ENCODE measurements around the gene GNG11.

Gene GNG11

DNA sequence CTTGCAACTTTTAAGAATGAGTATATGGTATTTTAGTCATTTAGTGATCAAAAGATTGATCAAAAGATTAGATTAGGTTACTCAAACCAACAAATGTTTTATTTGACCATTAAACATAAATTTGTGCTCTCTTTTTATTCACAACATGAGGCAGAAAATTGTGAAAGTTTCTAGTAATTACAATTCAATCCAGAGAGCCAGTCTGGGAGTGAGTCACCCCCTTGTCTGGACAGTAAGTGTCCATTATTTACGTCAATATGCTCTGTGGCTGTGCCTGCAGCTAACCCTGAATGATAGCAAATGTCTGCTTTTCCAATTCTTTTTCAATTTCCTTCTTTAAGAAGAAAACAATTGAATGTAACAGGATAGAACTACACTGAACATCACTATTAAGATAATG lies 27.9 kb downstream of the GNG11 start:
- DNase-seq = no peak

- DNase-seq = no peak
Measured at GRCh38 chr7:93955304-93955703, 33.8 kb downstream of the GNG11 start.

DNA sequence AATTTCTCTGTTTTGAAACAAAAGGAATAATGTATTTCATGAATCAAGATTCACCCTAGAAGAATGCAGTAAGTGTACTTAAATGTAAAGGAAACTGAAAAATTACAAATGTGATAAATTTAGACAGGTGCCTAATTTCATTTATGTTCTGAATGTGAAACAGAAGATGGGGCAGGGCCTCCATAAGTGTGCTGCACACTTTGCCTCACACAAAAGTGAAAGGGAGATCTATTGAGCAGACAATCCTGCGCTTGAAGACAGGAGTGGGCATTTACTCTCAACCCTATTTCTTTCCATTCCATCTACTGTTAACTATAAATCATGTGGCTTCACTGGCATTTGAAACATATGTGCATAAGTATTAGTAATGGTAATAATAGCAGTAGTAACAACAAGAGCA lies 36.2 kb downstream of the GNG11 start:
- no peak for DNase-seq

DNA sequence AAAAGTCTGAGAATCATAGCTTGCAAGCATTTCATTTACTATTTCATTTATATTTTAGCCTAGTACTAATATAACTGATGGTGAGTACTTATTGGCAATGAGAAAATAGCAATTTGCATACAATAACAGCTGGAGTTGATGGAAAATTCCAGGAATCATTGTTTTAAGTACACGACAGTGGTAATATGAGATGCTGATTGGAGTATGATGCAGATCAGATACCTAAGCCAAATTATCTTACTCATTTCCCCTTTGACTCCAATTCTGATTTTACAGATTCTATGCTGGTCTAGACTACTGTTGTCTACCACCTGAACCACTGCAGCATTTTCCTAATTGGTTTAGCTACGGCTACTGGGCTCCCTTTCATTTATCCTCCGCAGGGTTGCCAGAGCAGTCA lies 36.7 kb downstream of the GNG11 start:
- DNase-seq = no peak

- DNase-seq = no peak
Measured at GRCh38 chr7:93958651-93959050, 37.1 kb downstream of the GNG11 start.

DNA sequence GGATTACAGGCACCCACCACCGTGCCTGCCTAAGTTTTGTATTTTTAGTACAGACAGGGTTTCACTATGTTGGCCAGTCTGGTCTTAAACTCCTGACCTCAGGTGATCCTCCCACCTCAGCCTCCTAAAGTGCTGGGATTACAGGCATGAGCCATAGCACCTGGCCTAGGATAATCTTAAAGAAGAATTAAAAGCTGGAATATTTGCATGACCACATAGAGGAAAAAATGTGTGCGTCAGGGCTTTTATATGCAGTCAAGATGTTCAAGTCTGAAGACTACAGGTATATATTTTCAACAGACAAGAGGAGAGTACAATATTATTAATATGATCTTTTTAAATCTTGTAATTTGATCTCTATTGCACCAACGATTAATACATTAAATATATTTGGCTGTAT lies 39.5 kb downstream of the GNG11 start:
- no peak for DNase-seq

DNA sequence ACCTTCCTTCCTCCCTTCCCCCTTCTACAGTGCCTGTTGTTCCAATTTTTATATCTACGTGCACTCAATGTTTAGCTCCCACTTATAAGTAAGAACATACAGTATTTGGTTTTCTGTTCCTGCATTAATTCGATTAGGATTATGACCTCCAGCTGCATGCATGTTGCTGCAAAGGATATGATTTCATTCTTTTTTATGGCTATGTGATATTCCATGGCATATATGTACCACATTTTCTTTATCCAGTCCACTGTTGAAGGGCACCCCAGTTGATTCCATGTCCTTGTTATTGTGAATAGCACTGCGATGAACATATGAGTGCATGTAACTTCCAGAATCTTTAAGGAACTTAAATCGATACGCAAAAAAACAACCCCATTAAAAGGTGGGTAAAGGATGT lies 42.7 kb downstream of the GNG11 start:
- no peak for DNase-seq

DNA sequence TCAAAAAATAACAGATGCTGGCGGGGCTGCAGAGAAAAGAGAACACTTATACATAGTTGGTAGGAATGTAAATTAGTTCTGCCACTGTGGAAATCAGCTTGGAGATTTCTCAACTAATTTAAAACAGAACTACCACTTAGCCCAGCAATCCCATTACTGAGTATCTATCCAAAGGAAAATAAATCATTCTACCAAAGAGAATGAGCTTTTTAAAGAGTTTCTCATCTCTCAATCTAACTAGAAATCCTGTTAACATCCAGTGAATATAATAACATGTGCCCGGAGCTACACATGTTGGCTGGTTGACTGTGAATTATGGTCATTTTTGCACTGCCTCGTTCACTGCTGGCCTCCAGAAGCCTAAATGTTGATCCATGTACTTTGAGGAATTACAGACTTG lies 43.3 kb downstream of the GNG11 start:
- no peak for DNase-seq

DNA sequence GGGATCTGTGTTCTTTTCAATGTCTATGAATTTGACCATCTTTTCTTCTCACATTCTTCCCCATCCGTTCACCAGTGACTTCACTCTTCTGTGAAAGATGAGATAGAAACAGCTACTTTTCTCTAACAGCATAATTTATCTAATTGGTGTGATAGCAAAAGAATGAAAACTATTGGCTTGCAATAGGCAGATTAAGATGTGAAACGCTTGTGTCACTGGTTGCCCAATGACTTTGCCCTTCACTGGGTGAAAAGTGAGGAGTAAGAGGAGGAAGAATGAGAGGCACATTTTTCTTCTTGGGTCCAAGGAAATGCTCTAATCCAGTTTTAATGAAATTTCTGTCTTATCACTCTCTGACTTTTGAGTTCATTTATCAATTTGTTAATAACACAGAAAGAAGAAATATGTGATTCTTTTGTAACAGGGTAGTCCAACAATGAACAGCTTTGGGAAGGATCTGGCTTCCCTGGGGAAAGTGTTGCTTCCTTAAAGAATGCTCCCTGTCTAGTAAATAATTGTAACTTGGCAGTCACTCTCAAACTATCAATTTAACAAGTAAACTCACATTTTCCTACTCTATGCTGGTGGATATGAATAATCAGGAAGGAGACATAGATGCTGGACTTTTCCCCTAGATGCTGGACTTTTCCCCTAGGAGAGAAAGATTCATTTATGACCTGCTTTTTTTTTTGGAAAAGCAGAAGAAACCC lies 47.5 kb downstream of the GNG11 start:
- DNase-seq = no peak

DNA sequence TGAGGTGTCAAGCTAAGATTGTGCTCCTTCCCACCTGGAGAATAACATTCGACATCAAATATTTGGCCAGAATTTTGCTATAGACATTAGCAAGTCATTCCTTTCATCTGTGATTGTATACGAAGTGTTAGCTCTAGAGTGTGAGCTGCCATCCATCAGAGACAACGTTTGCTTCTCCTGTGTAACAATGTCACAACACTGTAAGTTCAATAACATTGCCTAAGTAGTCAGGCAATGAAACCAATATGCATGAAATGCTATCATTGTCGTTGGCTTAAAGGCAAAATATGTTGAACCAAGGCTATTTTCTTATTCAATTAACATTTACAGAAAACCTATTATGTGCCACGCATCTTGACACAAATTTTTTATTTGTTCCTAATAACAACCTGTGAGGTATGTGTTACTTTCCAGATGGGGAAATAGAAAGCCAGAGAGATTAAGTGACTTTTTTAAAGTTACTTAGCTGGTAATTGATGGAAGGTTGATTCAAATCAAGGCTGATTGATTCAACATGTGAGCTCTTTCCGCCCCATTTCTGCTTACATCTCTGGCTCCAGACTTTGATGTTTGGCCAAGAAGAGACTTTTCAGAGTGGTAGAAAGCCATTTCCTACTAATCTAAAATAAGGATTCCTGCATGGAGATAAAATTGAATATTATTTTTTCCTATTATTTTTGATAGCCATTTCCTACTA lies 50.6 kb downstream of the GNG11 start:
- no peak for DNase-seq

- DNase-seq = no peak
Measured at GRCh38 chr7:93973134-93973533, 51.6 kb downstream of the GNG11 start.

DNA sequence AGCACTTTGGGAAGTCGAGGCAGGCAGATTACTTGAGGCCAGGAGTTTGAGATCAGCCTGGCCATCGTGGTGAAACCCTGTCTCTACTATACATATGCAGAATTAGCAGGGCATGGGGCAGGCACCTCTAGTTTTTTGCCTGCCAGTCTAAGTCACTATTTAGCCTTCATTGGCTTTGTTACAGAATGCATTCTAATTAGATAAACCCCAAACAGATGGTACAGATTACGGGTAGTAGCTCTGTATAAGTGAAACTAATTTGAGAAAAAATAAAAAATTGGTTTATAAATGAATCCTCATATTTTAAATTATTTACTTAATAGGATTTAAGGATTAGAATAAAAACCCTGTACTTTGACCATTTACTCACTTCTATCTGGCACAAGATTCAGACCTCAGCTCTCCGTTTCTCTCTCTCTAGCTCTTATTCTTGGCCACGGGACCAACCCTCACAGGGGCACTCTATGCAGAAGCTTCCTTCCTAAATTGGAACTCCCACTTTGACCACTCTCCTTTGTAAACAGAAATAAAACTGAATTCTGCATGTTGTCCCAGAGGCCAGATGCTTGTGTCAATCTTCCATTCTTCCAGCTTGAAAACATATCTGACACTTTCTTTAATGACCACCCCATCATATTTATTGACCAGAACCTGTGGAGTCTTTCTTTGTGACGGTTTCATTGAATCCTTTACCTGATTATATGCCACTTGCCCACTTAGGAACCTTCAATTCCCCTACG lies 55.8 kb downstream of the GNG11 start:
- DNase-seq = no peak
